WTC11 (cell line): ENCODE results near the gene EDA. TPM values are rescaled to one million over a fixed set of nuclear protein-coding genes. Genes with fewer than 3 reads are reported as not detected.

Source experiments
- ATAC-seq: fragments of 200-7000 bp; cut with Tn5 transposase; 2 replicates; pipeline ENCODE4 v1.10.0; 2021; ENCODE audit warnings: mild to moderate bottlenecking, moderate library complexity
- CTCF ChIA-PET: fragments of 300-600 bp; sonication (Branson Sonifier 250); formaldehyde crosslinking; loops from one replicate; lab custom pipeline; 2021; ENCODE audit warnings: antibody characterized with exemption; lab: Charles Lee
- POLR2A ChIA-PET: fragments of 350-600 bp; sonication (Branson Sonifier 250); formaldehyde crosslinking; loops from one replicate; lab custom pipeline; 2021; ENCODE audit warnings: antibody characterized with exemption; lab: Charles Lee
- DNase-seq: peaks from one replicate; pipeline ENCODE4 v3.0.0; 2021; ENCODE audit warnings: low spot score
- H3K27ac Mint-ChIP-seq: 2 replicates; pipeline ENCODE4 v1.8.0; 2021; ENCODE audit warnings: mixed read lengths
- H3K27me3 Mint-ChIP-seq: 2 replicates; pipeline ENCODE4 v1.8.0; 2021; ENCODE audit warnings: low read depth, mild to moderate bottlenecking, moderate library complexity, mixed read lengths
- H3K36me3 Mint-ChIP-seq: 2 replicates; pipeline ENCODE4 v1.8.0; 2021; ENCODE audit warnings: mixed read lengths
- H3K4me1 Mint-ChIP-seq: 2 replicates; pipeline ENCODE4 v1.8.0; 2022; ENCODE audit warnings: mixed read lengths
- H3K4me3 Mint-ChIP-seq: 2 replicates; pipeline ENCODE4 v1.8.0; 2021; ENCODE audit warnings: mild to moderate bottlenecking, moderate library complexity, mixed read lengths
- H3K9me3 Mint-ChIP-seq: 2 replicates; pipeline ENCODE4 v1.8.0; 2021; ENCODE audit warnings: mixed read lengths
- FOXP1 ChIP-seq: sonication (generic); formaldehyde crosslinking; IDR thresholded peaks from 2 replicates; pipeline ENCODE4 v1.8.0; 2022; ENCODE audit warnings: missing genetic modification reagents, mild to moderate bottlenecking, moderate library complexity, borderline replicate concordance
- NR3C1 ChIP-seq: sonication (generic); formaldehyde crosslinking; conservative IDR thresholded peaks from 2 replicates; pipeline ENCODE4 v1.8.1; 2023; ENCODE audit warnings: low read depth, mild to moderate bottlenecking, missing genetic modification reagents
- RORB ChIP-seq: fragments of 250-450 bp; sonication (Bioruptor Pico); IDR thresholded peaks from 2 replicates; pipeline ENCODE4 v1.9.0; 2021; ENCODE audit warnings: mild to moderate bottlenecking
- SMAD3 ChIP-seq: sonication (generic); formaldehyde crosslinking; IDR thresholded peaks from 2 replicates; pipeline ENCODE4 v1.8.0; 2022; ENCODE audit warnings: missing genetic modification reagents, mild to moderate bottlenecking, borderline replicate concordance
- TCF7 ChIP-seq: sonication (generic); formaldehyde crosslinking; IDR thresholded peaks from 2 replicates; pipeline ENCODE4 v1.8.0; 2022; ENCODE audit warnings: mild to moderate bottlenecking, low read depth, missing genetic modification reagents, moderate library complexity
- TEAD1 ChIP-seq: sonication (generic); formaldehyde crosslinking; IDR thresholded peaks from 2 replicates; pipeline ENCODE4 v1.8.0; 2022; ENCODE audit warnings: mild to moderate bottlenecking, missing genetic modification reagents
- ZBTB21 ChIP-seq: sonication (generic); formaldehyde crosslinking; IDR thresholded peaks from 2 replicates; pipeline ENCODE4 v1.8.1; 2023; ENCODE audit warnings: mild to moderate bottlenecking, missing genetic modification reagents, borderline replicate concordance
- ZNF416 ChIP-seq: fragments of 250-450 bp; sonication (Bioruptor Pico); IDR thresholded peaks from 2 replicates; pipeline ENCODE4 v1.9.0; 2021; ENCODE audit warnings: mild to moderate bottlenecking, inconsistent platforms
- total RNA-seq: library from RNA; stranded (reverse); gene quantifications from 3 replicates; pipeline ENCODE4 v1.2.3, GENCODE V29; 2021
- TF ChIP-seq, protein P1 (sequence below): fragments of 250-450 bp; sonication (Bioruptor Pico); IDR thresholded peaks from 2 replicates; pipeline ENCODE4 v1.9.0; 2021; ENCODE audit warnings: mild to moderate bottlenecking, borderline replicate concordance
- TF ChIP-seq, protein P2 (sequence below): sonication (generic); formaldehyde crosslinking; IDR thresholded peaks from 2 replicates; pipeline ENCODE4 v1.8.1; 2023; ENCODE audit warnings: mild to moderate bottlenecking, missing genetic modification reagents, moderate library complexity
- TF ChIP-seq, protein P3 (sequence below): sonication (generic); formaldehyde crosslinking; IDR thresholded peaks from 2 replicates; pipeline ENCODE4 v1.8.1; 2023; ENCODE audit warnings: mild to moderate bottlenecking, missing genetic modification reagents, borderline replicate concordance
- TF ChIP-seq, protein P4 (sequence below): sonication (generic); formaldehyde crosslinking; IDR thresholded peaks from 2 replicates; pipeline ENCODE4 v1.8.1; 2022; ENCODE audit warnings: mild to moderate bottlenecking, moderate library complexity, missing genetic modification reagents
- TF ChIP-seq, protein P5 (sequence below): sonication (generic); formaldehyde crosslinking; IDR thresholded peaks from 2 replicates; pipeline ENCODE4 v1.8.0; 2022; ENCODE audit warnings: mild to moderate bottlenecking, missing genetic modification reagents

Gene EDA
- total RNA-seq, 1 experiment from 2014 or later, result 15.1 TPM

DNA sequence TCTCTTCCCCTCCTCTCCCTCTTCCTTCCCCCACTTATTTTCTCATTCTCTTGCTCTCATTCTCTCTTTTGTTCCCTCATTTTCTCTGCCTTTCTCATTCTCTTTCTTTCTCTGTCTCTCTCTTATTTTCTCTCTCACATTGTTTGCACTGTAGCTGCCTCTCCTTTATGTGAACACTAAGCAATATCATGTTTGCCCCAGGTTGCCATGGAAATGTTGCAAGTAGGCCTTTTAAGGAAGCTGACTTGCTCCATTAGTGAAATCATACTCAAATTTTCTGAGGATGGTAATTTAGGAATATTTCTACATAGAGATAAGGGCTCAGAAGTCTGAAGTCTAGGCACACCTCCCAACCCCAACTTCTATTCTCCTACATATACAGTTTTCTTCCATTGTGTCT, 130.1 kb downstream of the EDA start (continued):
- TF ChIP-seq, protein P1, sequence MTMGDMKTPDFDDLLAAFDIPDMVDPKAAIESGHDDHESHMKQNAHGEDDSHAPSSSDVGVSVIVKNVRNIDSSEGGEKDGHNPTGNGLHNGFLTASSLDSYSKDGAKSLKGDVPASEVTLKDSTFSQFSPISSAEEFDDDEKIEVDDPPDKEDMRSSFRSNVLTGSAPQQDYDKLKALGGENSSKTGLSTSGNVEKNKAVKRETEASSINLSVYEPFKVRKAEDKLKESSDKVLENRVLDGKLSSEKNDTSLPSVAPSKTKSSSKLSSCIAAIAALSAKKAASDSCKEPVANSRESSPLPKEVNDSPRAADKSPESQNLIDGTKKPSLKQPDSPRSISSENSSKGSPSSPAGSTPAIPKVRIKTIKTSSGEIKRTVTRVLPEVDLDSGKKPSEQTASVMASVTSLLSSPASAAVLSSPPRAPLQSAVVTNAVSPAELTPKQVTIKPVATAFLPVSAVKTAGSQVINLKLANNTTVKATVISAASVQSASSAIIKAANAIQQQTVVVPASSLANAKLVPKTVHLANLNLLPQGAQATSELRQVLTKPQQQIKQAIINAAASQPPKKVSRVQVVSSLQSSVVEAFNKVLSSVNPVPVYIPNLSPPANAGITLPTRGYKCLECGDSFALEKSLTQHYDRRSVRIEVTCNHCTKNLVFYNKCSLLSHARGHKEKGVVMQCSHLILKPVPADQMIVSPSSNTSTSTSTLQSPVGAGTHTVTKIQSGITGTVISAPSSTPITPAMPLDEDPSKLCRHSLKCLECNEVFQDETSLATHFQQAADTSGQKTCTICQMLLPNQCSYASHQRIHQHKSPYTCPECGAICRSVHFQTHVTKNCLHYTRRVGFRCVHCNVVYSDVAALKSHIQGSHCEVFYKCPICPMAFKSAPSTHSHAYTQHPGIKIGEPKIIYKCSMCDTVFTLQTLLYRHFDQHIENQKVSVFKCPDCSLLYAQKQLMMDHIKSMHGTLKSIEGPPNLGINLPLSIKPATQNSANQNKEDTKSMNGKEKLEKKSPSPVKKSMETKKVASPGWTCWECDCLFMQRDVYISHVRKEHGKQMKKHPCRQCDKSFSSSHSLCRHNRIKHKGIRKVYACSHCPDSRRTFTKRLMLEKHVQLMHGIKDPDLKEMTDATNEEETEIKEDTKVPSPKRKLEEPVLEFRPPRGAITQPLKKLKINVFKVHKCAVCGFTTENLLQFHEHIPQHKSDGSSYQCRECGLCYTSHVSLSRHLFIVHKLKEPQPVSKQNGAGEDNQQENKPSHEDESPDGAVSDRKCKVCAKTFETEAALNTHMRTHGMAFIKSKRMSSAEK (CRISPR knock-in tag), result no peak
- no peak for TF ChIP-seq SMAD3 (CRISPR knock-in tag)
- no peak for TF ChIP-seq FOXP1 (CRISPR knock-in tag)
- TF ChIP-seq NR3C1 (CRISPR knock-in tag), result no peak
- TF ChIP-seq, protein P2, sequence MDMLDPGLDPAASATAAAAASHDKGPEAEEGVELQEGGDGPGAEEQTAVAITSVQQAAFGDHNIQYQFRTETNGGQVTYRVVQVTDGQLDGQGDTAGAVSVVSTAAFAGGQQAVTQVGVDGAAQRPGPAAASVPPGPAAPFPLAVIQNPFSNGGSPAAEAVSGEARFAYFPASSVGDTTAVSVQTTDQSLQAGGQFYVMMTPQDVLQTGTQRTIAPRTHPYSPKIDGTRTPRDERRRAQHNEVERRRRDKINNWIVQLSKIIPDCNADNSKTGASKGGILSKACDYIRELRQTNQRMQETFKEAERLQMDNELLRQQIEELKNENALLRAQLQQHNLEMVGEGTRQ (CRISPR knock-in tag), result no peak
- TF ChIP-seq, protein P3, sequence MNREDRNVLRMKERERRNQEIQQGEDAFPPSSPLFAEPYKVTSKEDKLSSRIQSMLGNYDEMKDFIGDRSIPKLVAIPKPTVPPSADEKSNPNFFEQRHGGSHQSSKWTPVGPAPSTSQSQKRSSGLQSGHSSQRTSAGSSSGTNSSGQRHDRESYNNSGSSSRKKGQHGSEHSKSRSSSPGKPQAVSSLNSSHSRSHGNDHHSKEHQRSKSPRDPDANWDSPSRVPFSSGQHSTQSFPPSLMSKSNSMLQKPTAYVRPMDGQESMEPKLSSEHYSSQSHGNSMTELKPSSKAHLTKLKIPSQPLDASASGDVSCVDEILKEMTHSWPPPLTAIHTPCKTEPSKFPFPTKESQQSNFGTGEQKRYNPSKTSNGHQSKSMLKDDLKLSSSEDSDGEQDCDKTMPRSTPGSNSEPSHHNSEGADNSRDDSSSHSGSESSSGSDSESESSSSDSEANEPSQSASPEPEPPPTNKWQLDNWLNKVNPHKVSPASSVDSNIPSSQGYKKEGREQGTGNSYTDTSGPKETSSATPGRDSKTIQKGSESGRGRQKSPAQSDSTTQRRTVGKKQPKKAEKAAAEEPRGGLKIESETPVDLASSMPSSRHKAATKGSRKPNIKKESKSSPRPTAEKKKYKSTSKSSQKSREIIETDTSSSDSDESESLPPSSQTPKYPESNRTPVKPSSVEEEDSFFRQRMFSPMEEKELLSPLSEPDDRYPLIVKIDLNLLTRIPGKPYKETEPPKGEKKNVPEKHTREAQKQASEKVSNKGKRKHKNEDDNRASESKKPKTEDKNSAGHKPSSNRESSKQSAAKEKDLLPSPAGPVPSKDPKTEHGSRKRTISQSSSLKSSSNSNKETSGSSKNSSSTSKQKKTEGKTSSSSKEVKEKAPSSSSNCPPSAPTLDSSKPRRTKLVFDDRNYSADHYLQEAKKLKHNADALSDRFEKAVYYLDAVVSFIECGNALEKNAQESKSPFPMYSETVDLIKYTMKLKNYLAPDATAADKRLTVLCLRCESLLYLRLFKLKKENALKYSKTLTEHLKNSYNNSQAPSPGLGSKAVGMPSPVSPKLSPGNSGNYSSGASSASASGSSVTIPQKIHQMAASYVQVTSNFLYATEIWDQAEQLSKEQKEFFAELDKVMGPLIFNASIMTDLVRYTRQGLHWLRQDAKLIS (CRISPR knock-in tag), result no peak
- TF ChIP-seq ZBTB21 (CRISPR knock-in tag), result no peak
- TF ChIP-seq, protein P4, sequence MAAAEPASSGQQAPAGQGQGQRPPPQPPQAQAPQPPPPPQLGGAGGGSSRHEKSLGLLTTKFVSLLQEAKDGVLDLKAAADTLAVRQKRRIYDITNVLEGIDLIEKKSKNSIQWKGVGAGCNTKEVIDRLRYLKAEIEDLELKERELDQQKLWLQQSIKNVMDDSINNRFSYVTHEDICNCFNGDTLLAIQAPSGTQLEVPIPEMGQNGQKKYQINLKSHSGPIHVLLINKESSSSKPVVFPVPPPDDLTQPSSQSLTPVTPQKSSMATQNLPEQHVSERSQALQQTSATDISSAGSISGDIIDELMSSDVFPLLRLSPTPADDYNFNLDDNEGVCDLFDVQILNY (CRISPR knock-in tag), result no peak

DNA sequence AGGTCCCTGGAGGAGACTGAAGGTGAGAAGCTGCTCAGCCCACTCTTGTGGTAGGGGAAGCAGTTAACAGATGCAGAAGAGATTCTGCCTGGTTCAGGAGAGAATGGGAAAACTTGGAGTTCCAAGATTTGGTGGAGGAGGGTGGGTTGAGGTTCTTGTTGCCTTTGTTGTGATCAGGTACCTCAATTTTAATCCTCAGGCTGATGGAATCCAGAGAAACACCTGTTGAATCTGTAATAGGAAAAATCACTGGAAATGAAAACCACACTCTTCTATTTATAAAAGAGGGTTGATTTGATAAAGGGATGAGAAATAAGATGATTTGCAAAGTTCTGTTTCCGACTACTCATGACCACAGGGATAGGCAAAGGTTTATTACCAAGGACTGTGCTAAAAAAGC, 132.1 kb downstream of the EDA start:
- H3K4me1 Mint-ChIP-seq, result no peaks in the 10 kb centered on the region
- POLR2A ChIA-PET, result no interaction called here
- no peak for DNase-seq
- TF ChIP-seq, protein P5, sequence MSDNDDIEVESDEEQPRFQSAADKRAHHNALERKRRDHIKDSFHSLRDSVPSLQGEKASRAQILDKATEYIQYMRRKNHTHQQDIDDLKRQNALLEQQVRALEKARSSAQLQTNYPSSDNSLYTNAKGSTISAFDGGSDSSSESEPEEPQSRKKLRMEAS (CRISPR knock-in tag), result no peak
- TF ChIP-seq TEAD1 (no peak), RORB (CRISPR knock-in tag) (no peak), ZNF416 (CRISPR knock-in tag) (no peak), NR3C1 (CRISPR knock-in tag) (no peak), TCF7 (CRISPR knock-in tag) (no peak)
- TF ChIP-seq, all 79 proteins: peak for 0
- H3K4me3 Mint-ChIP-seq, result no peak overlapping the region
- no peak overlapping the region for H3K27ac Mint-ChIP-seq
- H3K27me3 Mint-ChIP-seq, result no peaks in the 10 kb centered on the region
- CTCF ChIA-PET, result no interaction called here
- no peak for ATAC-seq
- H3K9me3 Mint-ChIP-seq, result peaks cover 9% of the 10 kb centered on the region
- H3K36me3 Mint-ChIP-seq, result peaks cover 12% of the 10 kb centered on the region
